Transverse colon (tissue), 3 donors: ENCODE data around the gene PLB1.

Source experiments
- CTCF ChIP-seq, 5 experiments: fragments of 200-600 bp in 3 of 5; fragments of 450-650 bp in 2 of 5; sonication (generic) in 3 of 5; IDR thresholded peaks; 1 replicate in 2 of 5; 2 replicates in 3 of 5; pipeline ENCODE4 v1.5.1; 2016 to 2017; ENCODE audit warnings: antibody characterized with exemption in 5 of 5, inconsistent platforms in 3 of 5, mild to moderate bottlenecking in 2 of 5, moderate library complexity in 1 of 5
- EP300 ChIP-seq: sonication (generic); formaldehyde crosslinking; IDR thresholded peaks from one replicate; pipeline ENCODE4 v1.6.1; 2017; ENCODE audit warnings: antibody characterized with exemption, low read depth
- POLR2A ChIP-seq: fragments of 450-650 bp; IDR thresholded peaks from one replicate; pipeline ENCODE4 v1.6.1; 2016; ENCODE audit warnings: antibody characterized with exemption, mild to moderate bottlenecking, moderate library complexity

GRCh38 chr2:28673338-28673737 is 177.5 kb downstream of the PLB1 start:
- TF ChIP-seq CTCF (IDR thresholded peaks at IDR 0.05) (no peak), POLR2A (no peak), EP300 (no peak)
